Body of pancreas (tissue), 4 donors: ENCODE measurements around the gene NUP62.

Source experiments
- POLR2A ChIP-seq, 3 donors: fragments of 450-650 bp; IDR thresholded peaks; one replicate each; pipeline ENCODE4 v1.6.1; 2016; ENCODE audit warnings: antibody characterized with exemption in 3 of 3, mild to moderate bottlenecking in 2 of 3
- TF ChIP-seq, protein P1 (sequence below), 7 experiments: fragments of 450-650 bp in 4 of 7; fragments of 200-600 bp in 3 of 7; sonication (generic) in 3 of 7; IDR thresholded peaks; one replicate each; pipeline ENCODE4 v1.5.1; 2016 to 2019; ENCODE audit warnings: antibody characterized with exemption in 7 of 7

DNA sequence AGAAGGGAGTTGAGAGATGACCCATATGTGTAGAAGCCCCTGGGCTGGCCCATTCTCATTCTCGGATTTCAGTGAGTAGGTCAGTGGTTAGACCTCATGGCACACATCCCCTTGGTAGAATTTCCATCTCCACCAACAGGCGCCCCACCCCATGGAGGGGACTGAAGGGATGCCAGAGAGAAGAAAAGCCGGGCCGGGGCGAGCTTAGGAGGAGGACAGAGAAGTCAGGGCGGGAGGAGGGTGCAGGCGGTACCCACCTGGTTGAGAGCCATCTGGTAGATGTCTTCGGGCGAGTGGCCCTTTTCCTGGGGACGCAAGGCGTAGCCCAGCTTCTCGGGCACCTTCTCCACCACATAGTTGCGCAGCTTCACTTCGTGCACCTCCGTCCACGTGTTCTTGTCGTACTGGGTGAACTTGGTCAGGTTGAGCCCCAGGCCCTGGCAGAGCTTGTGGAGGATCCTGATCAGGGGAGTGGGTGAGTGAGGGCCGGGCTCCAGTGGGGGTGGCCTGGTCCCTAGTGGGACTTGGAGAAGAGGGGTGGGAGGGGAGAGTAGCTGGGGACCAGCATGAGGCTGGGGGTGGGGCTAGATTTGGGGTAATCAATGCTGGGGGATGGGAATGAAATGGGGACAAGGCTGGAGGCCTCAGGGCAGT, 35.2 kb downstream of the NUP62 start:
- TF ChIP-seq, protein P1, sequence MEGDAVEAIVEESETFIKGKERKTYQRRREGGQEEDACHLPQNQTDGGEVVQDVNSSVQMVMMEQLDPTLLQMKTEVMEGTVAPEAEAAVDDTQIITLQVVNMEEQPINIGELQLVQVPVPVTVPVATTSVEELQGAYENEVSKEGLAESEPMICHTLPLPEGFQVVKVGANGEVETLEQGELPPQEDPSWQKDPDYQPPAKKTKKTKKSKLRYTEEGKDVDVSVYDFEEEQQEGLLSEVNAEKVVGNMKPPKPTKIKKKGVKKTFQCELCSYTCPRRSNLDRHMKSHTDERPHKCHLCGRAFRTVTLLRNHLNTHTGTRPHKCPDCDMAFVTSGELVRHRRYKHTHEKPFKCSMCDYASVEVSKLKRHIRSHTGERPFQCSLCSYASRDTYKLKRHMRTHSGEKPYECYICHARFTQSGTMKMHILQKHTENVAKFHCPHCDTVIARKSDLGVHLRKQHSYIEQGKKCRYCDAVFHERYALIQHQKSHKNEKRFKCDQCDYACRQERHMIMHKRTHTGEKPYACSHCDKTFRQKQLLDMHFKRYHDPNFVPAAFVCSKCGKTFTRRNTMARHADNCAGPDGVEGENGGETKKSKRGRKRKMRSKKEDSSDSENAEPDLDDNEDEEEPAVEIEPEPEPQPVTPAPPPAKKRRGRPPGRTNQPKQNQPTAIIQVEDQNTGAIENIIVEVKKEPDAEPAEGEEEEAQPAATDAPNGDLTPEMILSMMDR (IDR thresholded peaks at IDR 0.05) = no peak
- no peak for TF ChIP-seq POLR2A (IDR thresholded peaks at IDR 0.05)
